PC-3 (cell line): ENCODE measurements around the gene EXOC4. TPM values are rescaled to one million over a fixed set of nuclear protein-coding genes. Genes with fewer than 3 reads are reported as not detected.

Source experiments
- ATAC-seq: fragments of 200-7000 bp; cut with Tn5 transposase; 2 replicates; pipeline ENCODE4 v1.9.1; 2020; ENCODE audit warnings: mild to moderate bottlenecking, moderate library complexity
- BruUV-seq: library from RNA; stranded (reverse); fragments of 400-500 nt; replicated peaks from 2 replicates; lab custom pipeline; 2021; lab: Mats Ljungman, UMichigan
- CTCF ChIA-PET: fragments of 300-600 bp; sonication (Branson Sonifier 250); formaldehyde crosslinking; loops from one replicate; lab custom pipeline; 2022; ENCODE audit warnings: antibody characterized with exemption; lab: Charles Lee
- POLR2A ChIA-PET: fragments of 300-600 bp; sonication (Branson Sonifier 250); formaldehyde crosslinking; loops from one replicate; lab custom pipeline; 2022; ENCODE audit warnings: antibody characterized with exemption; ENCODE audit not compliant: unreplicated experiment; lab: Charles Lee
- DNase-seq: peaks from one replicate; pipeline ENCODE4 v3.0.0-alpha.2; 2015
- H2AFZ ChIP-seq: fragments of 300-600 bp; sonication (generic); 2 replicates; pipeline ENCODE4 v1.6.0; 2016; ENCODE audit warnings: antibody characterized with exemption, low read length
- H3F3A ChIP-seq: fragments of 300-600 bp; sonication (generic); one replicate; pipeline ENCODE4 v1.6.0; 2017; ENCODE audit warnings: antibody characterized with exemption, low read length, control low read depth, mild to moderate bottlenecking; ENCODE audit not compliant: unreplicated experiment
- H3K27ac ChIP-seq: fragments of 300-600 bp; sonication (generic); 2 replicates; pipeline ENCODE4 v1.5.1; 2016; ENCODE audit warnings: mild to moderate bottlenecking, low read length
- H3K27me3 ChIP-seq: fragments of 300-600 bp; sonication (generic); 2 replicates; pipeline ENCODE4 v1.6.1; 2016; ENCODE audit warnings: low read length, mixed read lengths
- H3K36me3 ChIP-seq: fragments of 300-600 bp; sonication (generic); 2 replicates; pipeline ENCODE4 v1.6.1; 2016; ENCODE audit warnings: low read depth, mixed run types, low read length, mixed read lengths
- H3K4me1 ChIP-seq: fragments of 300-600 bp; sonication (generic); 2 replicates; pipeline ENCODE4 v1.5.1; 2016; ENCODE audit warnings: low read length; ENCODE audit not compliant: insufficient read depth
- H3K4me2 ChIP-seq: fragments of 300-600 bp; sonication (generic); 2 replicates; pipeline ENCODE4 v1.6.0; 2016; ENCODE audit warnings: low read length
- H3K4me3 ChIP-seq: fragments of 300-600 bp; sonication (generic); 2 replicates; pipeline ENCODE4 v1.5.1; 2016; ENCODE audit warnings: mild to moderate bottlenecking, low read length, mixed read lengths
- H3K79me2 ChIP-seq: fragments of 300-600 bp; sonication (generic); 2 replicates; pipeline ENCODE4 v1.6.1; 2017; ENCODE audit warnings: low read length, mixed read lengths
- H3K9ac ChIP-seq: fragments of 300-600 bp; sonication (generic); 2 replicates; pipeline ENCODE4 v1.6.0; 2016; ENCODE audit warnings: mild to moderate bottlenecking, low read length
- H3K9me2 ChIP-seq: fragments of 300-600 bp; sonication (generic); replicated peaks from 2 replicates; pipeline ENCODE4 v1.6.1; 2016; ENCODE audit warnings: mixed run types, low read length, mixed read lengths
- H3K9me3 ChIP-seq: fragments of 300-600 bp; sonication (generic); 2 replicates; pipeline ENCODE4 v1.6.1; 2016; ENCODE audit warnings: low read length, mixed read lengths
- H4K20me1 ChIP-seq: fragments of 300-600 bp; sonication (generic); 2 replicates; pipeline ENCODE4 v1.6.1; 2016; ENCODE audit warnings: low read length, mixed read lengths
- EZH2 ChIP-seq: fragments of 300-600 bp; sonication (generic); IDR thresholded peaks from one replicate; pipeline ENCODE4 v1.6.1; 2017; ENCODE audit warnings: antibody characterized with exemption, mild to moderate bottlenecking, low read length; ENCODE audit not compliant: unreplicated experiment
- EZH2phosphoT487 ChIP-seq: fragments of 300-600 bp; sonication (generic); IDR thresholded peaks from 2 replicates; pipeline ENCODE4 v1.6.1; 2018; ENCODE audit warnings: mild to moderate bottlenecking, antibody characterized with exemption, low read length, borderline replicate concordance
- intact Hi-C: fragments of 100-400 bp; cut with micrococcal nuclease; formaldehyde crosslinking; loops from 2 replicates; pipeline ENCODE4 v1.9.0; 2023
- total RNA-seq: library from RNA; depleted of rRNA; stranded (reverse); fragments of >200 nt; gene quantifications from 2 replicates; pipeline ENCODE4 v1.2.3, GENCODE V29; 2014
- TF ChIP-seq, protein P1 (sequence below): fragments of 300-600 bp; sonication (generic); conservative IDR thresholded peaks from 2 replicates; pipeline ENCODE4 v1.5.1; 2017; ENCODE audit warnings: antibody characterized with exemption, low read depth, mild to moderate bottlenecking, low read length

The EXOC4 gene
- total RNA-seq, 1 experiment from 2014 or later, result 43.5 TPM

- TF ChIP-seq, protein P1, sequence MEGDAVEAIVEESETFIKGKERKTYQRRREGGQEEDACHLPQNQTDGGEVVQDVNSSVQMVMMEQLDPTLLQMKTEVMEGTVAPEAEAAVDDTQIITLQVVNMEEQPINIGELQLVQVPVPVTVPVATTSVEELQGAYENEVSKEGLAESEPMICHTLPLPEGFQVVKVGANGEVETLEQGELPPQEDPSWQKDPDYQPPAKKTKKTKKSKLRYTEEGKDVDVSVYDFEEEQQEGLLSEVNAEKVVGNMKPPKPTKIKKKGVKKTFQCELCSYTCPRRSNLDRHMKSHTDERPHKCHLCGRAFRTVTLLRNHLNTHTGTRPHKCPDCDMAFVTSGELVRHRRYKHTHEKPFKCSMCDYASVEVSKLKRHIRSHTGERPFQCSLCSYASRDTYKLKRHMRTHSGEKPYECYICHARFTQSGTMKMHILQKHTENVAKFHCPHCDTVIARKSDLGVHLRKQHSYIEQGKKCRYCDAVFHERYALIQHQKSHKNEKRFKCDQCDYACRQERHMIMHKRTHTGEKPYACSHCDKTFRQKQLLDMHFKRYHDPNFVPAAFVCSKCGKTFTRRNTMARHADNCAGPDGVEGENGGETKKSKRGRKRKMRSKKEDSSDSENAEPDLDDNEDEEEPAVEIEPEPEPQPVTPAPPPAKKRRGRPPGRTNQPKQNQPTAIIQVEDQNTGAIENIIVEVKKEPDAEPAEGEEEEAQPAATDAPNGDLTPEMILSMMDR, result no peak
- TF ChIP-seq EZH2phosphoT487, result no peak
- no peak for TF ChIP-seq EZH2
- intact Hi-C loops, result no loop called here
Observed at GRCh38 chr7:133480868-133481267, 228.0 kb downstream of the EXOC4 start.

GRCh38 chr7:133481676-133482075 lies 228.8 kb downstream of the EXOC4 start:
- Histone ChIP-seq H3K9ac (no peak overlapping the region), H4K20me1 (no peaks in the 10 kb centered on the region), H3K9me3 (no peaks in the 10 kb centered on the region), H3K4me2 (no peak overlapping the region), H2AFZ (no peak overlapping the region), H3K27ac (no peak overlapping the region), H3K9me2 (no peaks in the 10 kb centered on the region), H3K4me3 (no peak overlapping the region), H3F3A (no peaks in the 10 kb centered on the region), H3K4me1 (peaks cover 6% of the 10 kb centered on the region), H3K79me2 (no peaks in the 10 kb centered on the region), H3K36me3 (no peaks in the 10 kb centered on the region), H3K27me3 (no peaks in the 10 kb centered on the region)
- BruUV-seq, result no TSS peak
- ChIA-PET CTCF (no interaction called here), POLR2A (no interaction called here)
- DNase-seq, result peak; percentile 64
- TF ChIP-seq EZH2 (no peak), EZH2phosphoT487 (no peak)
- TF ChIP-seq, protein P1, result no peak
- intact Hi-C loops, result no loop called here
- peak; percentile 98 for ATAC-seq

More at GRCh38 chr7:133480868-133481267, 228.0 kb downstream of the EXOC4 start:
- no peaks in the 10 kb centered on the region for H3K9me3 ChIP-seq
- POLR2A ChIA-PET, result no interaction called here
- no peaks in the 10 kb centered on the region for H3K36me3 ChIP-seq
- DNase-seq (no peak), ATAC-seq (no peak)
- H3K79me2 ChIP-seq, result no peaks in the 10 kb centered on the region
- H3F3A ChIP-seq, result no peaks in the 10 kb centered on the region
- H3K9ac ChIP-seq, result no peak overlapping the region
- CTCF ChIA-PET, result no interaction called here
- H3K4me2 ChIP-seq, result no peak overlapping the region
- H2AFZ ChIP-seq, result no peak overlapping the region
- BruUV-seq, result no TSS peak
- H3K4me3 ChIP-seq, result no peak overlapping the region
- H3K4me1 ChIP-seq, result peaks cover 6% of the 10 kb centered on the region
- no peaks in the 10 kb centered on the region for H3K9me2 ChIP-seq
- H3K27ac ChIP-seq, result no peak overlapping the region
- no peaks in the 10 kb centered on the region for H3K27me3 ChIP-seq
- no peaks in the 10 kb centered on the region for H4K20me1 ChIP-seq

DNA sequence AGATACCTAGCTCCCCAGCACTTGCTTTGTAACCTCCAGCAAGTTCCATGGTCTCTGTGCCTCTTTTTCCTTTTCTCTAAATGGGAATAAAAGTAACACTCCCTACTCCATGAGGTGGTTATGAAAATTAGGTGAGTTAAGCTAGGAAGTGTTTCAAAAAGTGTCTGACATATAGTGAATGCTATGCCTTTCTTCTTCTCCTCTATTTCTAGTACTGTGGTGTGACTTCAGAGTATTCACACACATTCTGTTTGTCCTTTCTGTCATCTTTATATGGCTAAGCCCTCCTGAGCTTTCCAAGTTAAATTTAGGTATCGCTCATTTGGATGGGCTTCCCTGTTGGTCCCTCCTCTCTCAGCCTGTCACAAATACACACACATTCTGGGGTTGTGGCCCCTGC lies 229.7 kb downstream of the EXOC4 start:
- Histone ChIP-seq H3F3A (no peaks in the 10 kb centered on the region), H3K4me1 (peaks cover 6% of the 10 kb centered on the region), H3K9me2 (no peaks in the 10 kb centered on the region), H3K27me3 (no peaks in the 10 kb centered on the region), H3K27ac (no peak overlapping the region), H3K79me2 (no peaks in the 10 kb centered on the region), H4K20me1 (no peaks in the 10 kb centered on the region), H3K4me3 (no peak overlapping the region), H2AFZ (no peak overlapping the region), H3K9me3 (no peaks in the 10 kb centered on the region), H3K4me2 (no peak overlapping the region), H3K9ac (no peak overlapping the region), H3K36me3 (no peaks in the 10 kb centered on the region)
- DNase-seq, result no peak
- ATAC-seq, result no peak
- intact Hi-C loops, result no loop called here
- ChIA-PET POLR2A (no interaction called here), CTCF (no interaction called here)
- no TSS peak for BruUV-seq
- no peak for TF ChIP-seq EZH2
- no peak for TF ChIP-seq EZH2phosphoT487
- TF ChIP-seq, protein P1, result no peak
